Spinal cord (tissue), 10 donors: ENCODE measurements around the gene CRACR2B. TPM values are rescaled to one million over a fixed set of nuclear protein-coding genes. Genes with fewer than 3 reads are reported as not detected.

Source experiments
- DNase-seq, 6 donors: peaks; one replicate each; pipeline versions ENCODE4 v3.0.0 to v3.0.0-alpha.2; 2013 to 2015; ENCODE audit warnings: low spot score in 6 of 6, low read depth in 4 of 6
- H3K27ac ChIP-seq: one replicate; pipeline ENCODE4 v1.5.1; 2013; ENCODE audit warnings: low read depth, low read length, control low read depth
- H3K27me3 ChIP-seq: one replicate; pipeline ENCODE4 v1.6.1; 2013; ENCODE audit warnings: low read length; ENCODE audit not compliant: control insufficient read depth, insufficient read depth
- H3K36me3 ChIP-seq: one replicate; pipeline ENCODE4 v1.6.1; 2013; ENCODE audit warnings: low read length; ENCODE audit not compliant: control insufficient read depth, insufficient read depth
- H3K4me1 ChIP-seq: one replicate; pipeline ENCODE4 v1.6.1; 2013; ENCODE audit warnings: low read length; ENCODE audit not compliant: control insufficient read depth, insufficient read depth
- H3K4me3 ChIP-seq: one replicate; pipeline ENCODE4 v1.5.1; 2013; ENCODE audit warnings: low read depth, low read length, control low read depth
- H3K9me3 ChIP-seq: one replicate; pipeline ENCODE4 v1.6.1; 2013; ENCODE audit warnings: low read length; ENCODE audit not compliant: control insufficient read depth, insufficient read depth
- WGBS: methylation state at CpG from one replicate; pipeline ENCODE4 v1.1.5; 2013; ENCODE audit warnings: missing lambda C conversion rate; ENCODE audit not compliant: insufficient coverage; 5-methylcytosine and 5-hydroxymethylcytosine counted together
- polyA plus RNA-seq, 2 donors: library from polyadenylated mRNA; unstranded; fragments of 120-200 nt; gene quantifications; one replicate each; pipeline ENCODE4 v1.2.1, GENCODE V29; 2013; ENCODE audit not compliant: insufficient read length in 2 of 2
- total RNA-seq, 2 donors: library from RNA; depleted of rRNA in 1 of 2; stranded (reverse); fragments of 120-200 nt in 1 of 2; fragments of >200 nt in 1 of 2; gene quantifications; one replicate each; pipeline versions ENCODE4 v1.2.3 to v1.2.4, GENCODE V29; 2013 to 2014
- donor health status: healthy.

CRACR2B gene
- total and polyA plus RNA-seq, 4 donors: 2.4 to 12.1 (median 8.4) TPM

- DNase-seq: no peak
- WGBS: under 1% methylated on average over 54 of the region's 55 CpGs
Measured at GRCh38 chr11:810040-810567, 17.6 kb upstream of the CRACR2B start.

GRCh38 chr11:811446-812245 lies 16.1 kb upstream of the CRACR2B start:
- Histone ChIP-seq H3K4me3 (no peak overlapping the region), H3K27me3 (no peaks in the 10 kb centered on the region), H3K36me3 (peaks cover 48% of the 10 kb centered on the region), H3K4me1 (peaks cover 26% of the 10 kb centered on the region), H3K9me3 (no peaks in the 10 kb centered on the region), H3K27ac (no peak overlapping the region)
- DNase-seq: no peak
- WGBS: 87% methylated on average over 14 of the region's 14 CpGs

More at GRCh38 chr11:810040-810567, 17.6 kb upstream of the CRACR2B start:
- peaks cover 33% of the 10 kb centered on the region for H3K36me3 ChIP-seq
- H3K27me3 ChIP-seq: no peaks in the 10 kb centered on the region
- peak overlapping the region; percentile 95 for H3K4me3 ChIP-seq
- H3K4me1 ChIP-seq: peaks cover 37% of the 10 kb centered on the region
- H3K9me3 ChIP-seq: no peaks in the 10 kb centered on the region
- no peak overlapping the region for H3K27ac ChIP-seq

GRCh38 chr11:812390-812789 lies 15.3 kb upstream of the CRACR2B start:
- Histone ChIP-seq H3K27ac (no peak overlapping the region), H3K4me3 (no peak overlapping the region), H3K27me3 (no peaks in the 10 kb centered on the region), H3K9me3 (no peaks in the 10 kb centered on the region), H3K36me3 (peaks cover 48% of the 10 kb centered on the region), H3K4me1 (peaks cover 26% of the 10 kb centered on the region)
- WGBS: 100% methylated on average over 3 of the region's 3 CpGs
- DNase-seq: no peak

- Histone ChIP-seq H3K36me3 (peaks cover 48% of the 10 kb centered on the region), H3K27ac (no peak overlapping the region), H3K4me1 (peaks cover 26% of the 10 kb centered on the region), H3K27me3 (no peaks in the 10 kb centered on the region), H3K9me3 (no peaks in the 10 kb centered on the region), H3K4me3 (no peak overlapping the region)
- no peak for DNase-seq
- 88% methylated on average over 6 of the region's 6 CpGs for WGBS
Measured at GRCh38 chr11:813072-813455, 14.7 kb upstream of the CRACR2B start.

GRCh38 chr11:813456-814096 lies 14.1 kb upstream of the CRACR2B start:
- H3K27me3 ChIP-seq: no peaks in the 10 kb centered on the region
- H3K4me3 ChIP-seq: no peak overlapping the region
- H3K27ac ChIP-seq: no peak overlapping the region
- H3K4me1 ChIP-seq: peaks cover 25% of the 10 kb centered on the region
- 86% methylated on average over 7 of the region's 9 CpGs for WGBS
- H3K36me3 ChIP-seq: peaks cover 48% of the 10 kb centered on the region
- DNase-seq: no peak
- no peaks in the 10 kb centered on the region for H3K9me3 ChIP-seq

- peaks cover 27% of the 10 kb centered on the region for H3K4me1 ChIP-seq
- H3K9me3 ChIP-seq: no peaks in the 10 kb centered on the region
- WGBS: 91% methylated on average over 11 of the region's 11 CpGs
- H3K27me3 ChIP-seq: no peaks in the 10 kb centered on the region
- no peak overlapping the region for H3K27ac ChIP-seq
- no peak overlapping the region for H3K4me3 ChIP-seq
- DNase-seq: no peak
- H3K36me3 ChIP-seq: peaks cover 53% of the 10 kb centered on the region
Measured at GRCh38 chr11:815675-816432, 11.9 kb upstream of the CRACR2B start.

- Histone ChIP-seq H3K36me3 (peaks cover 58% of the 10 kb centered on the region), H3K9me3 (no peaks in the 10 kb centered on the region), H3K27me3 (no peaks in the 10 kb centered on the region), H3K27ac (no peak overlapping the region), H3K4me1 (peaks cover 29% of the 10 kb centered on the region), H3K4me3 (no peak overlapping the region)
- no peak for DNase-seq
- 63% methylated on average over 3 of the region's 11 CpGs for WGBS
Measured at GRCh38 chr11:816433-816779, 11.3 kb upstream of the CRACR2B start.

GRCh38 chr11:818396-819128 lies 9.2 kb upstream of the CRACR2B start, which contains the start of gene PNPLA2:
Gene PNPLA2, plus strand, starts transcription at chr11:818914. Its CDS starts 805 bp downstream, at chr11:819719.
- DNase-seq: no peak
- Histone ChIP-seq H3K27ac (peak within 1 kb of the TSS; percentile 54), H3K36me3 (peaks cover 55% of the 10 kb centered on the region), H3K4me3 (peak within 1 kb of the TSS; percentile 62), H3K9me3 (no peaks in the 10 kb centered on the region), H3K4me1 (peaks cover 34% of the 10 kb centered on the region), H3K27me3 (no peaks in the 10 kb centered on the region)
- WGBS: 42% methylated on average over 19 of the region's 20 CpGs
